Measurements from ENCODE around the gene HAPSTR1. TPM values are rescaled to one million over a fixed set of nuclear protein-coding genes. Genes with fewer than 3 reads are reported as not detected.
"Not testable (repeated sequence)": the region's sequence is repeated elsewhere in the genome, so short reads cannot be mapped to it uniquely, and the experiment has no call there.

Gene HAPSTR1
- total RNA-seq (58.4 and 69.0 TPM in 2 replicates), polyA plus RNA-seq (20.2 and 21.4 TPM in 2 replicates)

- Histone ChIP-seq H4K20me1 (ENCODE audit: insufficient read depth, poor library complexity, severe bottlenecking) (peaks cover 37% of the 10 kb centered on the region), H3K9me2 (replicated peaks; ENCODE audit: insufficient read depth) (no peaks in the 10 kb centered on the region), H3K36me3 (replicated peaks; ENCODE audit: insufficient read depth, low read depth) (no peaks in the 10 kb centered on the region), H3K27ac (peak within 1 kb of the TSS; percentile 92), H2AFZ (peak within 1 kb of the TSS; percentile 93), H3K4me1 (ENCODE audit: insufficient read depth) (peaks cover 26% of the 10 kb centered on the region), H3K4me2 (peak within 1 kb of the TSS; percentile 96), H3K79me2 (peaks cover 45% of the 10 kb centered on the region), H3K27me3 (no peaks in the 10 kb centered on the region), H3K9me3 (ENCODE audit: low read depth) (no peaks in the 10 kb centered on the region), H3K4me3 (peak within 1 kb of the TSS; percentile 77)
- WGBS (ENCODE audit: low lambda C conversion rate, missing lambda C conversion rate): under 1% methylated on average over 48 of the region's 79 CpGs
- peak; percentile 100 for DNase-seq (ENCODE audit: low spot score)
- no peak for TF ChIP-seq EZH2 (IDR thresholded peaks at IDR 0.05; ENCODE audit: borderline replicate concordance)
- TF ChIP-seq CTCF (IDR thresholded peaks at IDR 0.05; ENCODE audit: poor library complexity): no peak
- no peak for TF ChIP-seq EZH2phosphoT487 (IDR thresholded peaks at IDR 0.05; ENCODE audit: low read depth, severe bottlenecking, unreplicated experiment)
Observed at GRCh38 chr16:9090960-9091866, at the start of gene HAPSTR1. Gene HAPSTR1 (plus strand): TSS chr16:9091644. CDS start chr16:9092045, 401 bp downstream.

GRCh38 chr16:9042533-9042932 lies 48.9 kb upstream of the HAPSTR1 start:
- no peak overlapping the region for H3K27ac ChIP-seq
- WGBS (ENCODE audit: low lambda C conversion rate, missing lambda C conversion rate): 79% methylated on average over 5 of the region's 5 CpGs

GRCh38 chr16:9042964-9043680 lies 48.3 kb upstream of the HAPSTR1 start:
- H3K36me3 ChIP-seq (replicated peaks; ENCODE audit: insufficient read depth, low read depth): no peaks in the 10 kb centered on the region
- WGBS (ENCODE audit: low lambda C conversion rate, missing lambda C conversion rate): 74% methylated on average over 15 of the region's 15 CpGs
- no peak overlapping the region for H3K27ac ChIP-seq
- H3K4me3 ChIP-seq: no peak overlapping the region
- H3K4me2 ChIP-seq: no peak overlapping the region
- DNase-seq (ENCODE audit: low spot score): no peak
- no peaks in the 10 kb centered on the region for H3K79me2 ChIP-seq
- no peaks in the 10 kb centered on the region for H4K20me1 ChIP-seq (ENCODE audit: insufficient read depth, poor library complexity, severe bottlenecking)
- H3K27me3 ChIP-seq: no peaks in the 10 kb centered on the region
- no peak for TF ChIP-seq EZH2 (IDR thresholded peaks at IDR 0.05; ENCODE audit: borderline replicate concordance)
- TF ChIP-seq EZH2phosphoT487 (IDR thresholded peaks at IDR 0.05; ENCODE audit: low read depth, severe bottlenecking, unreplicated experiment): no peak
- TF ChIP-seq CTCF (IDR thresholded peaks at IDR 0.05; ENCODE audit: poor library complexity): no peak
- no peaks in the 10 kb centered on the region for H3K9me3 ChIP-seq (ENCODE audit: low read depth)
- H3K9me2 ChIP-seq (replicated peaks; ENCODE audit: insufficient read depth): no peaks in the 10 kb centered on the region
- H3K4me1 ChIP-seq (ENCODE audit: insufficient read depth): peaks cover 7% of the 10 kb centered on the region
- no peak overlapping the region for H2AFZ ChIP-seq

More at GRCh38 chr16:9042533-9042932, 48.9 kb upstream of the HAPSTR1 start:
- H3K4me3 ChIP-seq: no peak overlapping the region
- H3K27me3 ChIP-seq: no peaks in the 10 kb centered on the region
- no peaks in the 10 kb centered on the region for H4K20me1 ChIP-seq (ENCODE audit: insufficient read depth, poor library complexity, severe bottlenecking)
- TF ChIP-seq EZH2phosphoT487 (IDR thresholded peaks at IDR 0.05; ENCODE audit: low read depth, severe bottlenecking, unreplicated experiment) (no peak), EZH2 (IDR thresholded peaks at IDR 0.05; ENCODE audit: borderline replicate concordance) (no peak), CTCF (IDR thresholded peaks at IDR 0.05; ENCODE audit: poor library complexity) (no peak)
- peaks cover 5% of the 10 kb centered on the region for H3K4me1 ChIP-seq (ENCODE audit: insufficient read depth)
- no peak overlapping the region for H3K4me2 ChIP-seq
- DNase-seq (ENCODE audit: low spot score): no peak
- no peaks in the 10 kb centered on the region for H3K9me2 ChIP-seq (replicated peaks; ENCODE audit: insufficient read depth)
- no peak overlapping the region for H2AFZ ChIP-seq
- no peaks in the 10 kb centered on the region for H3K79me2 ChIP-seq
- no peaks in the 10 kb centered on the region for H3K36me3 ChIP-seq (replicated peaks; ENCODE audit: insufficient read depth, low read depth)
- H3K9me3 ChIP-seq (ENCODE audit: low read depth): no peaks in the 10 kb centered on the region

GRCh38 chr16:9045562-9045961 lies 45.9 kb upstream of the HAPSTR1 start:
- not testable (repeated sequence) for H3K9me3 ChIP-seq (ENCODE audit: low read depth); H3K27me3 ChIP-seq; H3K79me2 ChIP-seq; H4K20me1 ChIP-seq (ENCODE audit: insufficient read depth, poor library complexity, severe bottlenecking); H2AFZ ChIP-seq; H3K27ac ChIP-seq; H3K9me2 ChIP-seq (replicated peaks; ENCODE audit: insufficient read depth); H3K4me1 ChIP-seq (ENCODE audit: insufficient read depth); H3K36me3 ChIP-seq (replicated peaks; ENCODE audit: insufficient read depth, low read depth); DNase-seq (ENCODE audit: low spot score); H3K4me2 ChIP-seq; H3K4me3 ChIP-seq
- WGBS (ENCODE audit: low lambda C conversion rate, missing lambda C conversion rate): 61% methylated on average over 3 of the region's 3 CpGs
